ENCODE data around the gene WDR86.

Gene WDR86

GRCh38 chr7:151384352-151384697, 25.5 kb downstream of the WDR86 start:
- no peak for DNase-seq
- H3K27ac ChIP-seq: no peak overlapping the region
- H3K4me3 ChIP-seq (ENCODE audit: low read depth, low read length): no peak overlapping the region
- no peak for TF ChIP-seq CTCF (IDR thresholded peaks at IDR 0.05; ENCODE audit: low read depth, low read length)
- peaks cover 16% of the 10 kb centered on the region for H3K27me3 ChIP-seq (ENCODE audit: insufficient read depth, low read depth, severe bottlenecking)
- H3K36me3 ChIP-seq: no peaks in the 10 kb centered on the region
- H3K9me3 ChIP-seq (ENCODE audit: severe bottlenecking): no peaks in the 10 kb centered on the region

- TF ChIP-seq CTCF (IDR thresholded peaks at IDR 0.05; ENCODE audit: low read depth, low read length): no peak
- DNase-seq: peak; percentile 3
These were observed 26.0 kb downstream of the WDR86 start for GRCh38 chr7:151383638-151384351.

GRCh38 chr7:151382079-151382885, 27.6 kb downstream of the WDR86 start:
- Histone ChIP-seq H3K4me3 (ENCODE audit: low read depth, low read length) (peak overlapping the region; percentile 50), H3K36me3 (no peaks in the 10 kb centered on the region), H3K9me3 (ENCODE audit: severe bottlenecking) (no peaks in the 10 kb centered on the region), H3K27ac (no peak overlapping the region), H3K27me3 (ENCODE audit: insufficient read depth, low read depth, severe bottlenecking) (peaks cover 16% of the 10 kb centered on the region)
- DNase-seq: peak; percentile 6
- TF ChIP-seq CTCF (IDR thresholded peaks at IDR 0.05; ENCODE audit: low read depth, low read length): no peak

More at GRCh38 chr7:151383638-151384351, 26.0 kb downstream of the WDR86 start:
- peaks cover 16% of the 10 kb centered on the region for H3K27me3 ChIP-seq (ENCODE audit: insufficient read depth, low read depth, severe bottlenecking)
- H3K36me3 ChIP-seq: no peaks in the 10 kb centered on the region
- H3K9me3 ChIP-seq (ENCODE audit: severe bottlenecking): no peaks in the 10 kb centered on the region
- no peak overlapping the region for H3K4me3 ChIP-seq (ENCODE audit: low read depth, low read length)
- H3K27ac ChIP-seq: no peak overlapping the region

- peaks cover 16% of the 10 kb centered on the region for H3K27me3 ChIP-seq (ENCODE audit: insufficient read depth, low read depth, severe bottlenecking)
- TF ChIP-seq CTCF (IDR thresholded peaks at IDR 0.05; ENCODE audit: low read depth, low read length): no peak
- H3K36me3 ChIP-seq: no peaks in the 10 kb centered on the region
- peak; percentile 25 for DNase-seq
- H3K27ac ChIP-seq: no peak overlapping the region
- H3K4me3 ChIP-seq (ENCODE audit: low read depth, low read length): peak overlapping the region; percentile 50
- H3K9me3 ChIP-seq (ENCODE audit: severe bottlenecking): no peaks in the 10 kb centered on the region
These were observed 28.3 kb downstream of the WDR86 start for GRCh38 chr7:151381348-151382078.

- no peak for DNase-seq
- Histone ChIP-seq H3K9me3 (ENCODE audit: severe bottlenecking) (no peaks in the 10 kb centered on the region), H3K36me3 (no peaks in the 10 kb centered on the region), H3K4me3 (ENCODE audit: low read depth, low read length) (no peak overlapping the region), H3K27ac (no peak overlapping the region), H3K27me3 (ENCODE audit: insufficient read depth, low read depth, severe bottlenecking) (peaks cover 16% of the 10 kb centered on the region)
- no peak for TF ChIP-seq CTCF (IDR thresholded peaks at IDR 0.05; ENCODE audit: low read depth, low read length)
These were observed 28.8 kb downstream of the WDR86 start for GRCh38 chr7:151381098-151381347.

Data from WERI-Rb-1 (cell line).